HG02852 (cell line): Measurements from ENCODE around the gene FUS.
"Not testable (repeated sequence)": the region's sequence is repeated elsewhere in the genome, so short reads cannot be mapped to it uniquely, and the experiment has no call there.

ENCODE experiments used
- ATAC-seq: cut with Tn5 transposase; IDR thresholded peaks from one replicate; pipeline ENCODE4 v1.9.1; 2021; ENCODE audit warnings: mild to moderate bottlenecking, moderate library complexity; ENCODE audit not compliant: unreplicated experiment

The FUS gene

DNA sequence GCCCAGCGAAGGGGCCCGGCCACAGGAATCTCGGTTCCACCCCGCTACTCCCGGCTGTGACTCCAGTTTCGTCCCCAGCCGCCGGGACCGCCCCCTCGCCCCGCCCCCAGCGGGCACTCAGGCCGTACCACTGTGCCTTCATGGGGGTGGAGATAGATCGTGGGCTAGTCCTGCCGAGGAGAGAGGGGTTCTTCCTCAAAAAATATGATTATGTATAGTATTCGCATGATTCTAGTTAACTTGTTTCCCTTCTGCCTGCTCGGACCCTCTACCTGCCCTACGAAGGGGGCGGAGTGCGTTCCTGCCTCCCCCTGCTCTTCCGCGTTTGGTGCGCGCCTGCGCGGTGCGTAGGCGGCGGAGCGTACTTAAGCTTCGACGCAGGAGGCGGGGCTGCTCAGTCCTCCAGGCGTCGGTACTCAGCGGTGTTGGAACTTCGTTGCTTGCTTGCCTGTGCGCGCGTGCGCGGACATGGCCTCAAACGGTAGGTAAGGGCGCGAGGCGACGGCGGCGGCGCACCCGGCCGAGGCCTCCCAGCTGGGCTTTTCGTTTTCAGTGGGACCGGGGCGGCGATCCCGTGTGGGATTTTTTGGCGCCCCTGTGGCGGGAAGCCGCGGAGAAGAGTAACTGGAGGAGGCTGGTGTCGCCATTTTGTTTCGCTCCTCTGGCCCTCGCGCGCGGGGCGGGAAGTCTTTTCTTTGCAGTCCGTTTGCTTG is at the start of gene FUS:
FUS (plus strand) TSS at position 393 of the 713 bp plus-strand sequence; CDS start at position 469, 76 bp downstream.
- peak; percentile 57 for ATAC-seq

DNA sequence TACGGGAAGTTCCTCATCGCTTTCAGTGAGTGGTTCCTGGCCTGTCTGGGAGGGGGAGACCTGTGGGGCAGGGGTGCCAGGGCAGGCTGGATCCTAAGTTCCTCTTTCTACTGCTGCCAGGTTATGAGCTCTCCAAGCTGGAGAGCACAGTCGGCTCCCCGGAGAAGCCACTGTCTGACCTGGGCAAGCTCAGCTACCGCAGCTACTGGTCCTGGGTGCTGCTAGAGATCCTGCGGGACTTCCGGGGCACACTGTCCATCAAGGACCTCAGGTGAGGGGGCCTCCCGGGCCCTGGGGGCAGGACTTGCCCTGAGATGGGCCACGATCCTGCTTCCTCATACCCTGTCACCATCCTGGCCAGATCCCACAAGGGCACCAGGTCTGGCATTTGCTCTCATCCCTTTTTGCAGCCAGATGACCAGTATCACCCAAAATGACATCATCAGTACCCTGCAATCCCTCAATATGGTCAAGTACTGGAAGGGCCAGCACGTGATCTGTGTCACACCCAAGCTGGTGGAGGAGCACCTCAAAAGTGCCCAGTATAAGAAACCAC is 49.5 kb upstream of the FUS start:
- no peak for ATAC-seq

DNA sequence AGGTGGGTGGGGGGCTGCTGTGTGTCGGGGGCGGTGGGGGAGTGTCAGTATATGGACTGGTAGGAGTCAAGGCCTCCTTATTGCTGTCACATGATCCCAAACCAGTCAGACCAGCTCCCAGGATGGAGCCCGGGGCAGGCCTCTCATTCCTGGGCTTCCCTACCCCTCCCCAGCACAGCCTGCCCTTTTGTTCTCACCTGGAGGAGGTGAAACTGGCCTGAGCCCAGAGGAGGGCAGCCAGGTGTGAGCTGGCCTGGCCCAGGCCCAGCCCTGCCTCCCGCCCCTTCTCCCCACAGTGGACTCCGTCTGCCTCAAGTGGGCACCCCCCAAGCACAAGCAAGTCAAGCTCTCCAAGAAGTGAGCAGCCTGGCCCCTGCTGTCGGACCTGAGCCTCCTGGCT is 49.0 kb upstream of the FUS start:
- ATAC-seq: no peak

DNA sequence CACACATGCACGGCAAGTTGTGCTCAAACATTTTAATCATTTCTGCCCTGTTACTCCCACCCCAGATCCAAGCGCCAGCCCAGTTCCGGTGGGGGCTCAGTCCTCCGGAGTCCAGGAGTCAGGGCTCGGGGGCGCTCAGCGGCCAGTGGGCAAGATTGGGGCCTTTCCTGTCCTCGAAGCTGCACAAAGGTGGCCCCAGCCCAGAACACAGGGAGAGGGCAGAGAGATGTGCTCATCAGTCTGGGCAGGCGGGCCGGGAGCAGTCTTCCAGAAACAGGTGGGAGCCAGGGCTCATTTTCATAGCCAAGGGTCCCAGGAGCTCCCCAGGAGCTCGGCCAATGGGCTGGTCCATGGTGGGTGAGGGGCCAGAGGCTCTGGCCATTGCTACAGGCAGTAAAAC is 48.5 kb upstream of the FUS start:
- ATAC-seq: no peak

DNA sequence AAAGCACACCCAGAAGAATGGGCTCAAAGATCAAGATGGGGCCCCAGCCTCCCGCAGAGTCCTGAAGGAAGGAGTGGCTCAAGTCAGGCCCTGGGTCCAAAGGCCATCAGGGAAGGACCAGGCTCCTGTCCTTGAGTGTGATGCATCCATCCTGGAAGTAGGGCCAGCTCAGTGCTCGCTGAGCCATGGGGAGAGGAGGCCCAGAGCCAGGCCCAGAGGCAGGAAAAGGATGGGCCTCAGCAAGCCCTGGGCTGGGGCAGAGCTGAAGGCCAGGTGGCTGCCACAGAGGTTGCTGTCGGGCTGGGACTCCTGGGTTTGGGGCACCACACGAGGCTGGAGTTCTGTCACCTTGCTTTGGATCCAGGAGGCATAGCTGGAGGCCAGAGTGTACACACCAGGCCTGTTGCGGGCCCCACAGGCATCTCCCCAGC is 48.1 kb upstream of the FUS start:
- no peak for ATAC-seq

DNA sequence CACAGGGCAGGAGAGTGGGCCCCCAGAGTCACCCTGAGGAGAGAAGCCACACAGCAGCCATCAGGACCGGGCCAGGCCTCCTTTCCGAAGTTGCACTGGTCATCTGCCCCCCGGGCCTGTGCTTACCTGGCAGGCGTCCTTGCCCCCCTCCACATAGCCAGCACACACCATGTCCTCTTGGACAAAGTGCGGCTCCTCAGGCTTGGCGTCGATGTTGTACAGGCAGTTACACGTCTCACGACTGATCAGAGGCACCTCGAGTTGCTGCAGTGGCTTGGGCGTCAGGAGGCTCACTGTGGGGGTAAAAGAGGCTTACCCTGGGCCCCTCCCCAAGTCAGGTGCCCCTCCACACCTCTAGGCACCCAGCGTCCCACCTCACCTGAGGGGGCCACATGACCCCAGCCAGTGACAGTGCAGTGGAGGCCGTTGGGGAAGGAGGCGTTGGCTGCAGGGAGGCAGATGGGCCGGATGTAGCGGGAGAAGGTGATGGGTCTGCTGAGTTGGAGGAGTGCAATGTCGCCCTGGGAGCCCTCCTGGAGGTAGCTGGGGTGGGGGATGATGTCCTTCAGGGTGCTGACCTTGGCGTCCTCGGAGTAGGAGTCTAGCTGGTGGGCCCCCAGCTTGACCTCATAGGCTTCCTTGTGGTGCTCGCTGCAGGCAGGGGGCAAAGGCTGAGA is 47.5 kb upstream of the FUS start:
- no peak for ATAC-seq

DNA sequence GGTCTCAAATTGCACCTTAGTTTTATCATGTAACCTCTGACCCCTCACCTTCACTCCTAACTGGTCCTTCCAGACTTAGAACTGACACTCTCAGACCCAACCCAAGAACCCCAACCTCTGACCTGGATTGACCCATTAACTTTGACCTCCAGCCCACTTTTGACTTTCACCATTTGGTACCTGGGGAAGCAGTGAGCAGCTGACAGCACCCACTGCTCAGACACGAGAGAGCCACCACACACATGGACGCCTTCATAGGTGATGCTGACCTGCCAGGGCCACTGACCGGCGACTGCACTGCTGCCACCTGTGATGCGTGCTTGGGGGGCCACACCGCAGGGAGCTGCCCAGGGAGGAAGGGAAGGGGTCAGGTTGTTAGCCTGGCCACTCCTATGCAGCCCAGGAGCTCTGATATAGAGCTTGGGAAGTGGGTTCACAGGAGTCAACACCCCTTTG is 46.9 kb upstream of the FUS start:
- no peak for ATAC-seq

DNA sequence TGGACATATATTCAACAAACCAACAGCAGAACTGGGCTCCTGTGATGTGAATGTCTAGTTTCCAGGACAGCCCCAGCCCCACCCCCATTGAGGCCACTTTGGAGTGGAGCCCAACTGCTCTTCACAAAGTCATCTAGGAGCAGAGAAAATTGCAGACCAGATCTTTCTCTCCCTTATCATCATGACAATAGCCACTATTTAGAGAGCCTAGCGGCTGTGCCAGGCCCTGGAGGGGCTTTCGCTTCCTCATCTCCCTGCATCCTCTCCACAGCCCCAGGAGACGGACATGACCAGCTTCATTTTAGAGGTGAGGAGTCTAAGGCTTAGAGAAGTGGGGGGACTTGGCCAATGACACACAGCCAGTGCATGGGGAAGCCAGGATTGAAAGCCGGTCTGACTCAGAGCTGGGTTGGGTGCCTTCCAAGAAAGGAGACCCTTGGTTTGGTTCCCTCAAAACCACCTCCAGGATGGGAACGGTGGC is 45.8 kb upstream of the FUS start:
- no peak for ATAC-seq

DNA sequence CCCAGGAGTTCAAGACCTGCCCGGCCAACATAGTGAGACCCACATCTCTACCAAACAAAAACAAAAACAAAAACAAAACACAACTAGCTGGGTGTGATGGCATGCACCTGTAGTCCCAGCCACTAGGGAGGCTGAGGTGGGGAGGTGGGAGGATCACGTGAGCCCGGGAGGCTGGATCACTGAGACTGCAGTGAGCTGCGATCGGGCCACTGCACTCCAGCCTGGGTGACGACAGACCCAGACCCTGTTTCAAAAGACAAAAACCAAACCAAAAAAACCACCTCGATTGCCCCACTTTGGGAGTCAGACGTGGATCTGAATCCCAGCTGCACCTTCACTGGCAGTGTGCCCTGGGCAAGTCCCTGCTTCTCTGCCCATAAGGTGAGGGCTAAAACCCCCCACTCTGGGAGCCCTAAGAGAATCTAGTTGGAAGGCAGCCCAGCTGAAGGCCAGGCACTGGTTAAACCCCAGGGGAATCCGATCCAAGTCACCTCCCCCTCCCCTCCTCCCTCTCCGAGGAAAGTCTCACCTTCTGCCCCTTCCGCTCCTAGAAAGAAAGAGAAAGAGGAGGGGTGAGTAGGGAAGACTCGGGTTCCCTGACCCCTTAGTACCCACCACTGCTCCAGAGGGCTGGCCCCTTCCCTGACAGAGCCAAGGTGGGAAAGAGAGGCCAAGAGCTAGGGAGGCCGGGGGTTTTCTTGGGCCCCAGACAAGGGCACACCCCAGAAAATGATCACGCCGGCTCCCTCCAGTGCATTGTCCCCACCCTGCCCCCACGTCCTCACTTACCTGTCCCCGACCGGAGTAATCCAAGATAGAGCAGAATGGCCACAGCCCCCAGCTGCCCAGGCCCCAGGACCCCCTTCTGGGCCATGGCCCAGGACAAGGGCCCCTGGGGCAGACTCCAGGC is 45.1 kb upstream of the FUS start:
- ATAC-seq: no peak

DNA sequence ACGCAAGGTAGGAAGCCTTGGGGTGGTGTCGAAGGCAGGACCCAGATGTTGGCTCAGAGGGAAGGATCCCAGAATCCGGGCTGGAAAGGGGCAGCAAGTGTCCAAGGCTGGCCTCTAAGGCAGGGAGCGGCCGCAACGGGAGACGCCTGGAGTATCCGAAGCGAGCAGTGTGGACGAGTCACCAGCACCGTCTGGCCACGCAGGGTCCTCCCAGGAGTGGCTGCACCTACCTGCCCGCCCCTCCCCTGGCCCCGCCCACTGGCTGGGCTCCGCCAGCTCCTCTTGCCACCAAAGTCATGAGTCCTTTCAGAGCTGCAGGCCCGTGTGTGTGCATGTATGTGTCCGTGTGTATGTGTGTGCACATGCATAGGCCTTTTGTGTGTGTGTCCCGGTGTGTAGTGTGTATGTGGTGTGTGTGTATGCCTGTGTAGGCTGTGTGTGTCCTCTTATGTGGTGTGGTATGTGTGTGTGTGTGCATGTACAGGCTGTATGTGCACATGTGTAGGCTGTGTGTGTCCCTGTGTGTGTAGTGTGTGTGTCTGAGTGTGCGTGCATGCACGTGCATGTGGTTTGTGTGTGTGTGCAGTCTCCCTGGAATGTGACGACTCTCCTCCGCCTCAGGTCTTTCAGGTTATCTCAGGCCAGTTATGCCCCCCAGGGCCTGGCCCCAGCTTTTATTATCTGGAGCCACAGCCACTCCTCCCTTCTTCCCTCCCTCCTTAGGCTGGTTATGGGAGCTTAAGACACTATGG is 44.2 kb upstream of the FUS start, which contains the start of gene PRSS8:
PRSS8 (minus strand) TSS at position 193 of the 752 bp plus-strand sequence. CDS start 229 bp downstream, outside the sequence.
- ATAC-seq: no peak

DNA sequence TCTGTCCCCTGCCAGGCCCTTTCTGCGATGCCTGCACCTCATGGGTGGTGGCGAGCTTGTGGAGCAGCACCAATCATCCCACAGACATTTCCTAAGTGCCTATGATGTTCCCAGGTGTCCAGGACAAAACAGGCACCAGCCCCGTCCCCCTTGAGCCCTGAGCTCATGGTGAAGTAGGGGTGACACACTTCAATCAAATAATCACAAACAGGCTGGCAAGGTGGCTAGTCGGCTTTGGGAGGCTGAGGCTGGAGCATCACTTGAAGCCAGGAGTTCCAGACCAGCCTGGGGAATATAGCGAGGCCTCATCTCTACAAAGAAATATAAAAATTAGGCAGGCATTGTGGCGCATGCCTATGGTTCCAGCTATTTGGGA is 43.7 kb upstream of the FUS start:
- ATAC-seq: no peak

DNA sequence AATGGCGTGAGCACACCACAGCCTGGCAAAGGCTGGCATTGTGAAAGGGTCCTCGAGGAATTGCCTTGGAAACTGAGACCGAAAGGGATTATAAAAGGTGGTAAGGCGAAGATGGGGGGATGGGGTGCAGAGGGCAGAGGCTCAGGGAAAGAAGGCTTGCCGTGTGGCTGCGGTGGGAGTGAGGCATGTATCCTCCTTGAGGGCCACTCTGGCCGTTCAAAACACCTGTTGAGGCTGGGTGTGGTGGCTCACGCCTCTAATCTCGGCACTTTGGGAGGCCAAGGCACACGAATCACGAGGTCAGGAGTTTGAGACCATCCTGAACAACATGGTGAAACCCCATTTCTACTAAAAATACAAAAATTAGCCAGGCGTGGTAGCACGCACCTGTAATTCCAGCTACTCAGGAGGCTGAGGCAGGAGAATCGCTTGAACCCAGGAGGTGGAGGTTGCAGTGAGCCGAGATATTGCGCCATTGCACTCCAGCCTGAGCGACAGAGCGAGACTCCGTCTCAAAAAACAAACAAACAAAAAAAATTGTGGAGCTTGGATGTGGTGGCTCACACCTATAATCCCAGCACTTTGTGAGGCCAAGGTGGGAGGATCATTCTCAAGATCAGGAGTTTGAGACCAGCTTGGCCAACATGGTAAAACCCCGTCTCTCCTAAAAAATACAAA is 43.0 kb upstream of the FUS start:
- ATAC-seq: not testable (repeated sequence)

DNA sequence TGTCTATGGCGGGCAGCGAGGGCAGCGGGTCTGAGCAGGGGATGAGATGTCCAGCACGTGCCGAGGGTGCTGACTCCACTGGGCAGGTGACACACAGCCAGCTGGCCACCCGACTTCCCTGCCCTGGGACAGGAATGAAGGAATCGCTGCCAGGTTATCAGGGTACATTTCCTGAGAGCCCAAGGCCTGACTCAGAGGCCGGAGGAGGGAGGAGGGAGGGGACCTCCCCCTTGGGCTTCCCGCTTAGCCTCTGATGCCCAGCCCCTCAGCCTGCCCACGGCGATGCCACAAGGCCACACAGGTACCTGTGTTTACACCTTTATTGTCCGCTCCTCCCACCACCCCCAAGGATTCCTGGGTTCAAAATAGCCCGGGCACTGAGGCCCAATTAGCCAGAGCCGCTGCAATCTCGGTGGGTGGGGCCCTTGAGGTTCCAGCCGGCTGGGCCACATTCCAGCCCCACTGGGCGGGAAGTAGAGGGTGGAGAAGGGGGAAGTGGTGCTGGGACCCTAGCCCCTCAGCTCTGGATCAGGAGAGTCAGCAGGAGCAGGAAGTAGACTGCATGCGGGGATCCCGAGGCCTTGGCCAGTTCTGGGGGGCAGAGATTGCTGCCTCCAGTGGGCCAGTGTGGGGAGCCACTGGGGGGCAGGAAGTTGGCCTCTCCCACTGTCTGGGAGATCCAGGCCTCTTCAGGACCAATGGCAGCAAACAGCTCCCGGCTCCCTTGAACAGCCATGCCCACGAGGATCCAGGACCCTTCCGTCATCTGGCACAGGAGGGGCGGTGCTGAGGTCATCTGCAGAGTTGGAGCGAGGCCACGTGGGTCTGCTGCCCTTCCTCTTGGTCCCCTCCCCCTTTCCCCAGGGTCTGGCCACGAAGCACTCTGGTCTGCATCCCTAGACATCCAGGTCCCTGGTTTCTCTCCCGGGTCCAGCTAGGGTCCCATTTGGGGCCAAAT is 41.0 kb upstream of the FUS start:
- no peak for ATAC-seq

DNA sequence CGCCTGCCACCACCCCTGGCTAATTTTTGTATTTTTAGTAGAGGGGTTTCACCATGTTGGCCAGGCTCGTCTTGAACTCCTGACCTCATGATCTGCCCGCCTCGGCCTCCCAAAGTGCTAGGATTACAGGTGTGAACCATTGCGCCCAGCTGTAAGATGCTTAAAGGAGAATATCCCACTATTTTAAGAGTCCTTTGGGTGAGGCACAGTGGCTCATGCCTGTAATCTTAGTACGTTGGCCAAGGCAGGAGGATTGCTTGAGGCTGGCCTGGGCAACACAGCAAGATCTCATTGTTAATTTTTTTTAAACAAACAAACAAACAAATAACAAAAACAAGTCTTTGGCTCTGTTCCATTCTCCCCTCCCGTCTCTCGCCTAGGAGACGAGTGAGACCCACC is 38.9 kb upstream of the FUS start:
- not testable (repeated sequence) for ATAC-seq

DNA sequence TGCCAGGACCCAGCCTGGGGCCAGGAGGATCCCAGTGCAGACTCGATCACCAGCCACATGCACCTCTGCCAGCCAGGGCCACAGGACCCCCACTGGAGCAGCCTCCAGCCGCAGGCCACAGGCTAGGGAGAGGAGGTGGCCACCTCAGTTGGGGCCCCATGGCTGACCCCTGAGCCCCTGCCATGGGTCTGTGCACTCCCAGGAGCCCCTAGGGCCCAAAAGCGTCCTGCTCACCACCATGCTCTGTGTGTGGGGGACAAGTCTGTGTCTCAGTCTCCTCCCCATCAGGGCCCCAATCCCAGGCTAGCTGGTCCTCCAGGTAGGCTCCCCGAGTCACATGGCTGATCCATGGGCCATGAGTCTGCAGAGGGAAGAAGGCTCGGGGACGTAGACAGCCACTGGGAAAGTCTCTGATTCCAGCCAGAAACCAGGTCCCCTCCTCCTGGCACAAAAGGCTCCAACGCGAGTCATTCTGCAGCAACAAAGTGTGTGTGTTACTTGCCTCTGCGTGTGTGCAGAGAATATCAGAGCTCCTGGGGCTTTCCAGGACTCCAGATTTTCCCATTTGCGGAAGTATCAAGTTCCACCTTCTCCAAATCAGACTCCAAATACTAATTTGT is 38.3 kb upstream of the FUS start:
- ATAC-seq: peak; percentile 10

DNA sequence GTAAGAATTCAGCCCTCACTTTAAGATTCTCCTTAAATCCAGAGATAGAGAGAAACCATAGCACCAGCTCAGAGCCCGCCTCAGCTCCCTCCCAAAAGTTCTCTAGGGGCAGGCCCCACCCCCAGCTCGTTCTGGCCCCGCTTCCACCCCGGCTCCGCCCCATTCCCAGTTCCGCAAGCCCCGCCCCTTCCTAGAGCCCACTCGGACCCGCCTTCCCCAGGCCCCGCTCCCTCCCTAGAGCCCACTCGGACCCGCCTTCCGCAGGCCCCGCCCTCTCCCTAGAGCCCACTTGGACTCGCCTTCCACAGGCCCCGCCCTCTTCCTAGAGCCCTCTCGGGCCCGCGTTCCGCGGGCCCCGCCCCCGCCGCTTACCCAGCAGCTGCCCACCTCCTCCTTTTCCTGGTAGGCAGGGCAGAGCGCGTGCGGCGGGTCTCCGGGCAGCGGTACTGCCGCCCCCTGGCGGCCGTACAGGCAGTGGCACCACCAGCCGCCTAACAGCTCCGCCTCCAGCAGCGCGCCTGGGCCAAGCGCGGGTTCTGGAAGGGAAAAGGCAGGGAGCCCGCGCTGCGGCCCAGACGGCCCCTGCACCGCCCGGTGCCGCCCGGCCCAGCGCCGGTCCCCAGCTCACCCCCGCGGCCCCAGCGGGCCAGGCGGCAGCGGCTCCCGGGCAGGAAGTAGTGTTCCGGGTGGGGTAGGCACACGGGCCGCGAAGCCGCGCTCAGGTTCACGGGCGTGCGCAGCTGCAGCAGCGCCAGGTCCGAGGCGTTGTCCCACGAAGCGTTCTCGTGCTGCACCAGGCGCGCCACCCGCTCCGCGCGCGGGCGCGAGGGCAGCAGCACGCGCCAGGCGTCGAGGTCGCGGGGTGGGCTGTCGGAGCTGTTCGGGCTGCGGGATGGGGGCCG is 37.6 kb upstream of the FUS start:
- ATAC-seq: peak; percentile 85
